A549 (cell line): ENCODE measurements around the gene RBM39.

Experiments
- CHD2 ChIP-seq: fragments of 150-350 bp; IDR thresholded peaks from 2 replicates; pipeline ENCODE4 v1.6.1; 2014; ENCODE audit warnings: low read length; ENCODE audit not compliant: partially characterized antibody
- EP300 ChIP-seq, 2 experiments: fragments of >200 bp; sonication (Bioruptor Twin); formaldehyde crosslinking; IDR thresholded peaks; 2 replicates in 1 of 2; 3 replicates in 1 of 2; pipeline ENCODE4 v1.6.1; 2016 to 2017
- ESRRA ChIP-seq: fragments of 150-350 bp; IDR thresholded peaks from 2 replicates; pipeline ENCODE4 v1.6.1; 2014; ENCODE audit warnings: mild to moderate bottlenecking, low read length, borderline replicate concordance
- FOXS1 ChIP-seq: fragments of 250-450 bp; sonication (Bioruptor Pico); IDR thresholded peaks from 2 replicates; pipeline ENCODE4 v1.5.0; 2020; ENCODE audit warnings: mild to moderate bottlenecking, moderate library complexity
- JUN ChIP-seq, 2 experiments: fragments of >200 bp; sonication (Bioruptor Twin); formaldehyde crosslinking; IDR thresholded peaks; 2 replicates in 1 of 2; 3 replicates in 1 of 2; pipeline ENCODE4 v1.6.1; 2016 to 2017
- KDM1A ChIP-seq: fragments of 200-600 bp; sonication (generic); IDR thresholded peaks from 2 replicates; pipeline ENCODE4 v1.6.1; 2016; ENCODE audit warnings: low read depth, mild to moderate bottlenecking
- KDM5A ChIP-seq: fragments of 200-600 bp; sonication (generic); IDR thresholded peaks from 2 replicates; pipeline ENCODE4 v1.6.1; 2016; ENCODE audit warnings: antibody characterized with exemption, mild to moderate bottlenecking
- SREBF2 ChIP-seq: fragments of 450-650 bp; IDR thresholded peaks from 2 replicates; pipeline ENCODE4 v1.6.1; 2014; ENCODE audit warnings: mild to moderate bottlenecking, moderate library complexity
- ZNF302 ChIP-seq: fragments of 250-450 bp; sonication (Bioruptor Pico); IDR thresholded peaks from 2 replicates; pipeline ENCODE4 v1.9.0; 2021; ENCODE audit warnings: inconsistent platforms, mild to moderate bottlenecking, moderate library complexity
- TF ChIP-seq, protein P1 (sequence below): fragments of >200 bp; sonication (Bioruptor Twin); formaldehyde crosslinking; IDR thresholded peaks from 3 replicates; pipeline ENCODE4 v1.5.1; 2016

DNA sequence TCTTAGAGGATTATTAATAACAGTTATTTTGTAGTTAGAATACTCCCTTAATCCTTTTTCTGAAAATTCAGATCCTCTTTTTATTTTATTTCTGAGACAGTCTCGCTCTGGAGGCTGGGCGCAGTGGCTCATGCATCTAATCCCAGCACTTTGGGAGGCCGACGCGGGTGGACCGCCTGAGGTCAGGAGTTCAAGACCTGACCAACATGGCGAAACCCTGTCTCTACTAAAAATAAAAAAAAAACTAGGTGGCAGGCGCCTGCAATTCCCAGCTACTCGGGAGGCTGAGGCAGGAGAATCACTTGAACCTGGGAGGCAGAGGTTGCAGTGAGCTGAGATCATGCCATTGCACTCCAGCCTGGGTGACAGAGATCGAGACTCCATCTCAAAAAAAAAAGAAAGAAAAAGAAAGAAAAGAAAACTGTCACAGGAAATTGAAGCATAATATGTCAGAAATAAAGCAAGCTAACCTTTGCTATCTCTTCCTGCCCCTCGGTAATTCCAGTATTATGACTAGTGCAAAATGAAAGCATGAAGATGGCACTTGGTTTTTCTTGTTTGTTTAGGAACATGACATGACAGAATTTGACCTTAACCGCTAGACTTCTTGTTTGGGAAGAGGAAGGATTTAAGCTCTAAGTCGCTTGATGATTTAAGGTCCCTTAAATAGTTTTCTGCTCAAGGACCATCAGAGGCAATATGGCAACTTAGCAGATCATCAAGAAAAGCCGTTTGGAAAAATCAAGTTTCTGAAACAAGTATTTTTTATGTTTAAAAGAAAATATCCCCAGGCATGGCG, 1.8 kb upstream of the RBM39 start:
- TF ChIP-seq CHD2 = no peak
- no peak for TF ChIP-seq SREBF2
- no peak for TF ChIP-seq FOXS1
- TF ChIP-seq, protein P1, sequence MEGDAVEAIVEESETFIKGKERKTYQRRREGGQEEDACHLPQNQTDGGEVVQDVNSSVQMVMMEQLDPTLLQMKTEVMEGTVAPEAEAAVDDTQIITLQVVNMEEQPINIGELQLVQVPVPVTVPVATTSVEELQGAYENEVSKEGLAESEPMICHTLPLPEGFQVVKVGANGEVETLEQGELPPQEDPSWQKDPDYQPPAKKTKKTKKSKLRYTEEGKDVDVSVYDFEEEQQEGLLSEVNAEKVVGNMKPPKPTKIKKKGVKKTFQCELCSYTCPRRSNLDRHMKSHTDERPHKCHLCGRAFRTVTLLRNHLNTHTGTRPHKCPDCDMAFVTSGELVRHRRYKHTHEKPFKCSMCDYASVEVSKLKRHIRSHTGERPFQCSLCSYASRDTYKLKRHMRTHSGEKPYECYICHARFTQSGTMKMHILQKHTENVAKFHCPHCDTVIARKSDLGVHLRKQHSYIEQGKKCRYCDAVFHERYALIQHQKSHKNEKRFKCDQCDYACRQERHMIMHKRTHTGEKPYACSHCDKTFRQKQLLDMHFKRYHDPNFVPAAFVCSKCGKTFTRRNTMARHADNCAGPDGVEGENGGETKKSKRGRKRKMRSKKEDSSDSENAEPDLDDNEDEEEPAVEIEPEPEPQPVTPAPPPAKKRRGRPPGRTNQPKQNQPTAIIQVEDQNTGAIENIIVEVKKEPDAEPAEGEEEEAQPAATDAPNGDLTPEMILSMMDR = no peak
- no peak for TF ChIP-seq ESRRA
- TF ChIP-seq EP300 (IDR thresholded peaks at IDR 0.05) = no peak
- no peak for TF ChIP-seq KDM1A
- TF ChIP-seq JUN (IDR thresholded peaks at IDR 0.05) = no peak
- no peak for TF ChIP-seq KDM5A
- TF ChIP-seq ZNF302 = no peak
